OCI-LY3 (cell line): ENCODE data around the gene ADAMTS14.

Experiments used
- H2AFZ ChIP-seq: fragments of 200-600, 300-600 bp; shearing (Covaris generic); 2 replicates; pipeline ENCODE4 v1.6.0; 2014; ENCODE audit warnings: antibody characterized with exemption, low read depth, low read length
- H3K27ac ChIP-seq: fragments of 200-600, 300-600 bp; sonication (generic); 2 replicates; pipeline ENCODE4 v1.5.1; 2014; ENCODE audit warnings: mild to moderate bottlenecking, low read length, moderate library complexity, mixed read lengths
- H3K27me3 ChIP-seq: fragments of 200-600, 300-600 bp; sonication (generic); 2 replicates; pipeline ENCODE4 v1.6.1; 2014; ENCODE audit warnings: low read depth, low read length, mixed read lengths
- H3K36me3 ChIP-seq: fragments of 200-600, 300-600 bp; sonication (generic); replicated peaks from 2 replicates; pipeline ENCODE3; 2014; ENCODE audit warnings: low read depth, low read length, mixed read lengths
- H3K4me1 ChIP-seq: fragments of 300-600, 200-600 bp; sonication (generic); 2 replicates; pipeline ENCODE4 v1.6.1; 2014; ENCODE audit warnings: low read length, mixed read lengths
- H3K4me2 ChIP-seq: fragments of 200-600, 300-600 bp; sonication (generic); 2 replicates; pipeline ENCODE4 v1.6.1; 2014; ENCODE audit warnings: low read length, mixed read lengths
- H3K4me3 ChIP-seq: fragments of 300-600, 200-600 bp; sonication (generic); 2 replicates; pipeline ENCODE4 v1.5.1; 2014; ENCODE audit warnings: antibody characterized with exemption, mild to moderate bottlenecking, low read length, moderate library complexity
- H3K79me2 ChIP-seq: fragments of 300-600, 200-600 bp; shearing (Covaris generic); 2 replicates; pipeline ENCODE4 v1.6.1; 2014; ENCODE audit warnings: mild to moderate bottlenecking, low read length, mixed read lengths
- H3K9ac ChIP-seq: fragments of 300-600, 200-600 bp; shearing (Covaris generic); 2 replicates; pipeline ENCODE4 v1.6.0; 2014; ENCODE audit warnings: mild to moderate bottlenecking, low read length, moderate library complexity
- H3K9me3 ChIP-seq: fragments of 200-600, 300-600 bp; shearing (Covaris generic); 2 replicates; pipeline ENCODE4 v1.6.1; 2014; ENCODE audit warnings: low read length, mixed read lengths; ENCODE audit not compliant: insufficient read depth
- H4K20me1 ChIP-seq: fragments of 200-600, 300-600 bp; sonication (generic); 2 replicates; pipeline ENCODE4 v1.6.1; 2016; ENCODE audit warnings: low read length, mixed read lengths; ENCODE audit not compliant: insufficient read depth
- EZH2phosphoT487 ChIP-seq: fragments of 200-600 bp; shearing (Covaris generic); IDR thresholded peaks from 2 replicates; pipeline ENCODE4 v1.6.1; 2018; ENCODE audit warnings: antibody characterized with exemption, mixed run types, low read depth
- TF ChIP-seq, protein P1 (sequence below): fragments of 200-600, 300-600 bp; sonication (generic); IDR thresholded peaks from 2 replicates; pipeline ENCODE4 v1.5.1; 2014; ENCODE audit warnings: antibody characterized with exemption, low read length, low read depth

The ADAMTS14 gene

DNA sequence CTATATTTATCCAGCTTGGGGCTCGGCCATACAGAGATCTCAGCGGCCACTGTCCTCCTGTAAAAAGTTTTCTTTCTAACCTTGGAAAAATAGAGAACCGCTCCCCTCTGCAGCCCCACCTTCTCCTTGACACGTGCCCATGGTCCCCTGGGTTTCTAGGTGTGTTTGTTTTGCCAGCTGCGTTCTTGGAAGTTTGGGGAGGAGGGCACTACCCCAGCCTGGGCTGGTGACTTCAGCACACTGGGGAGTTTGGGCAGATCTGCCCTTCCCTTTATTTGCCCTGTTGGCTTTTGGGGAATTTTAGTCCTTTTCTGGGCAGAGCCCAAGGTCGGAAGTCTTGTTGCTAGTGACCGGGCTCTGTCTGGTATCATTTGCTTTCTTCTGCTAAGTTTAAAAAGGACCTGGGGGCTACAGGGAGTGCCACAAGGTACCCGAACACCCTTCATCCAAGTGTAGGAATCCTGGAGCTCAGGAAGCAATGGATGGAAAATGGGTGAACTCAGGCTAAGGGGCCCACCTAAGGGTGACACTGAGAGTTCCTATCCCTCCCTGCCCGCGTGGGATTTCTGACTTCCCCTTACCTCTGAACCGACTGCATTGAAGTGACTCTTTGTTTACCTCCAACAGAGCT, 1.7 kb downstream of the ADAMTS14 start:
- TF ChIP-seq, protein P1, sequence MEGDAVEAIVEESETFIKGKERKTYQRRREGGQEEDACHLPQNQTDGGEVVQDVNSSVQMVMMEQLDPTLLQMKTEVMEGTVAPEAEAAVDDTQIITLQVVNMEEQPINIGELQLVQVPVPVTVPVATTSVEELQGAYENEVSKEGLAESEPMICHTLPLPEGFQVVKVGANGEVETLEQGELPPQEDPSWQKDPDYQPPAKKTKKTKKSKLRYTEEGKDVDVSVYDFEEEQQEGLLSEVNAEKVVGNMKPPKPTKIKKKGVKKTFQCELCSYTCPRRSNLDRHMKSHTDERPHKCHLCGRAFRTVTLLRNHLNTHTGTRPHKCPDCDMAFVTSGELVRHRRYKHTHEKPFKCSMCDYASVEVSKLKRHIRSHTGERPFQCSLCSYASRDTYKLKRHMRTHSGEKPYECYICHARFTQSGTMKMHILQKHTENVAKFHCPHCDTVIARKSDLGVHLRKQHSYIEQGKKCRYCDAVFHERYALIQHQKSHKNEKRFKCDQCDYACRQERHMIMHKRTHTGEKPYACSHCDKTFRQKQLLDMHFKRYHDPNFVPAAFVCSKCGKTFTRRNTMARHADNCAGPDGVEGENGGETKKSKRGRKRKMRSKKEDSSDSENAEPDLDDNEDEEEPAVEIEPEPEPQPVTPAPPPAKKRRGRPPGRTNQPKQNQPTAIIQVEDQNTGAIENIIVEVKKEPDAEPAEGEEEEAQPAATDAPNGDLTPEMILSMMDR, result no peak
- TF ChIP-seq EZH2phosphoT487, result no peak
- H3K9ac ChIP-seq, result no peak overlapping the region
- H3K4me2 ChIP-seq, result no peak overlapping the region
- no peaks in the 10 kb centered on the region for H4K20me1 ChIP-seq
- H3K27me3 ChIP-seq, result no peaks in the 10 kb centered on the region
- no peak overlapping the region for H2AFZ ChIP-seq
- H3K36me3 ChIP-seq, result no peaks in the 10 kb centered on the region
- no peaks in the 10 kb centered on the region for H3K79me2 ChIP-seq
- no peak overlapping the region for H3K4me3 ChIP-seq
- H3K27ac ChIP-seq, result no peak overlapping the region
- H3K4me1 ChIP-seq, result no peaks in the 10 kb centered on the region
- no peaks in the 10 kb centered on the region for H3K9me3 ChIP-seq

DNA sequence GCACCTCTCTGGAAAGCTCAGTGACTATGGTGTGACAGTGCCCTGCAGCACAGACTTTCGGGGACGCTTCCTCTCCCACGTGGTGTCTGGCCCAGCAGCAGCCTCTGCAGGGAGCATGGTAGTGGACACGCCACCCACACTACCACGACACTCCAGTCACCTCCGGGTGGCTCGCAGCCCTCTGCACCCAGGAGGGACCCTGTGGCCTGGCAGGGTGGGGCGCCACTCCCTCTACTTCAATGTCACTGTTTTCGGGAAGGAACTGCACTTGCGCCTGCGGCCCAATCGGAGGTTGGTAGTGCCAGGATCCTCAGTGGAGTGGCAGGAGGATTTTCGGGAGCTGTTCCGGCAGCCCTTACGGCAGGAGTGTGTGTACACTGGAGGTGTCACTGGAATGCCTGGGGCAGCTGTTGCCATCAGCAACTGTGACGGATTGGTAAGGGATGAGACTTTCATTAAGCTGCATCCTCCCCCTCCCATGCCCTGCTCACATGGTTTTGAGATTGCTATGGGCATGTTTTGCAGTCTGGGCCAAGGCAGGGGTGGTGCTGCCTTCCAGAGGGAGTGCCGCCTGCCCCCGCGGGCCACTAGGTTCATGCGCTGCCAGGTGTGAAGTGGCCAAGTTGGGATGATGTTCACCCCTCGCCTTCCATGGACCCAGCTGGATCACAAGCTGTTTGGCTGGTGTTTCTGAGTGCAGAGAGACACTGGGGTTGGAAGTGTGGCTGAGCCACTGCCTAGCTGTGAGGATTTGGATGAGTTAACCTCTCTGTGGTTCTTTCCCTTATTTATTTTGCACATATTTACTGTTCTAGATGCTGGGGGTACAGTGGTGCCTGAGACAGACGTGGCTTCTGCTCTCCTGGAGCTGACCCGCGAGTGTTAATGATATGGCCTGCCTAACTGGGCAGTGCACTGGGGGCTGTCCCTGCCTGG, 2.5 kb downstream of the ADAMTS14 start:
- H3K9ac ChIP-seq, result no peak overlapping the region
- H3K36me3 ChIP-seq, result no peaks in the 10 kb centered on the region
- no peak overlapping the region for H3K27ac ChIP-seq

DNA sequence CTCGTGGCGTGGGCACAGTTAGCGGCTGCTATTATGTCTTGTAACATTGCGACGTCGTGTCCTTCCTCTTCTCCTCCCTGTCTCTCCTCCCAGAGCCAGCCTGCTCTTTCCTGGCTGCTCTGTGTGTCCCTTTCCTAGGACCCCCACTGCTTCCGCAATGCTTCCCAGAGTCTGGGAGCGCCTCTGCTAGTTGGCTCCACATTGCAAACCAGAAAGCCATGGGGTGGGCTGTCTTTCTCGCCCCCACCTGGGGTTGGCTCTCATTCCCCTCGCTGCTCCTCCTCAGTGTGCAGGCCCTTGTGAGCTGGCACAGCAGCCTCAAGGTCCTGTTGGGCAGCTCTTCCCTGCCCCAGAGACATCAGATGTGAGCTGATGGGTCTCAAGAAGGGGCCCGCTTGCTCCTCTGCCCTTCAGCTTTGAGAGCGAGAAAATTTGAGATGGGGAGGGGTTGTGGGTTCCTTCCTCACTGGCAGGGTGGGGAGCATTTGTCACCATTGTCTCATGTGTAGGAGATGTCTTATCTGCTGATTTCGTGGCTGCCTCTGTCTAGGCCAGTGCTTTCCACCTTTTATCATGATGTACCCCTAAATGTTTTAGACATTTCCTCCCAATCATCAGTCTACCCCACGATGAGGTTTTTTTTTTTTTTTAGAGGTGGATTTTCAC, 3.3 kb downstream of the ADAMTS14 start:
- Histone ChIP-seq H3K9me3 (no peaks in the 10 kb centered on the region), H3K4me3 (no peak overlapping the region), H3K27me3 (no peaks in the 10 kb centered on the region), H3K36me3 (no peaks in the 10 kb centered on the region), H4K20me1 (no peaks in the 10 kb centered on the region), H3K4me2 (no peak overlapping the region), H3K79me2 (no peaks in the 10 kb centered on the region), H3K4me1 (no peaks in the 10 kb centered on the region), H2AFZ (no peak overlapping the region), H3K9ac (no peak overlapping the region), H3K27ac (no peak overlapping the region)
- TF ChIP-seq, protein P1, result no peak
- TF ChIP-seq EZH2phosphoT487, result no peak

More for the DNA sequence above, 2.5 kb downstream of the ADAMTS14 start:
- Histone ChIP-seq H3K9me3 (no peaks in the 10 kb centered on the region), H4K20me1 (no peaks in the 10 kb centered on the region), H3K79me2 (no peaks in the 10 kb centered on the region), H3K4me3 (no peak overlapping the region), H3K4me1 (no peaks in the 10 kb centered on the region), H3K4me2 (no peak overlapping the region), H3K27me3 (no peaks in the 10 kb centered on the region), H2AFZ (no peak overlapping the region)
- no peak for TF ChIP-seq EZH2phosphoT487
- TF ChIP-seq, protein P1, result no peak

DNA sequence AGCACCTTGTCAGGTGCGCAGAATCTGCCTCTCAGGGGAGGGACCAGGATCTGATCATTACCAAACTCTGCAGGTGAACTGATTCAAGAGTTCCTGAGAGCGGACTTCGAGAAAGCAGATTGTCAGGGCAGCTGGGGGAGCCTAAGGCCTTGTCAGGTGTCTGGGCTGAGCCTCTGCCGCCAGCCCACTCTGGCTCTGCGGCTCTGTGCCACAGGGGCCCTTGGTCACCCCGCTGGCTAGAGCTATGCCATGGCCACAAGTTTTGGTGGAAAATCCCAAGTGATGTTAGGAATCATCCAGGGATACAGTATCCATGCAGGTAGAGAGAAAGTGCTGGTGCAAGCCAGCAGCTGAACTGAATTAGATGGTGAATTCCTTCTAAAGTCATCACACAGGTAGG, 4.2 kb downstream of the ADAMTS14 start:
- no peak overlapping the region for H3K9ac ChIP-seq
- no peaks in the 10 kb centered on the region for H3K27me3 ChIP-seq
- H3K4me1 ChIP-seq, result no peaks in the 10 kb centered on the region
- TF ChIP-seq, protein P1, result no peak
- no peak for TF ChIP-seq EZH2phosphoT487
- H3K36me3 ChIP-seq, result no peaks in the 10 kb centered on the region
- no peak overlapping the region for H3K4me3 ChIP-seq
- H3K27ac ChIP-seq, result no peak overlapping the region
- H3K79me2 ChIP-seq, result no peaks in the 10 kb centered on the region
- no peak overlapping the region for H3K4me2 ChIP-seq
- no peak overlapping the region for H2AFZ ChIP-seq
- no peaks in the 10 kb centered on the region for H3K9me3 ChIP-seq
- no peaks in the 10 kb centered on the region for H4K20me1 ChIP-seq
